HL-60 (cell line): Measurements from ENCODE around the gene PCNX2.

ENCODE experiments used
- DNase-seq, 2 experiments: peaks; one replicate each; pipeline ENCODE4 v3.0.0-alpha.2; 2010 to 2020; ENCODE audit warnings: low read depth in 1 of 2, low spot score in 1 of 2
- H3K27ac ChIP-seq: fragments of 250-450 bp; sonication (Bioruptor Pico); replicated peaks from 2 replicates; pipeline ENCODE4 v1.5.1; 2020; ENCODE audit warnings: mild to moderate bottlenecking, moderate library complexity
- H3K27me3 ChIP-seq: fragments of 250-450 bp; sonication (Bioruptor Pico); 2 replicates; pipeline ENCODE4 v1.5.1; 2021; ENCODE audit warnings: mild to moderate bottlenecking, moderate library complexity; ENCODE audit not compliant: insufficient read depth, poor library complexity, severe bottlenecking
- H3K4me3 ChIP-seq: replicated peaks from 2 replicates; pipeline ENCODE4 v1.5.1; 2011; ENCODE audit warnings: mild to moderate bottlenecking, control low read depth, low read length; ENCODE audit not compliant: insufficient read depth
- CTCF ChIP-seq: IDR thresholded peaks from one replicate; pipeline ENCODE4 v1.5.1; 2011; ENCODE audit warnings: low read length, control low read depth, inconsistent platforms; ENCODE audit not compliant: insufficient read depth
- GABPA ChIP-seq: IDR thresholded peaks from 2 replicates; pipeline ENCODE4 v1.6.1; 2012; ENCODE audit warnings: low read depth
- POLR2AphosphoS5 ChIP-seq: IDR thresholded peaks from 2 replicates; pipeline ENCODE4 v1.6.1; 2012; ENCODE audit warnings: low read depth
- REST ChIP-seq: IDR thresholded peaks from 2 replicates; pipeline ENCODE4 v1.6.1; 2012; ENCODE audit warnings: low read depth; ENCODE audit not compliant: insufficient replicate concordance
- SPI1 ChIP-seq: IDR thresholded peaks from 2 replicates; pipeline ENCODE4 v1.6.1; 2012; ENCODE audit warnings: low read depth, mild to moderate bottlenecking, borderline replicate concordance
- long read RNA-seq: library from polyadenylated mRNA; unstranded; transcript quantifications from one replicate; pipeline ENCODE4 v2.0.0, GENCODE V29; 2020

Gene PCNX2, protein sequence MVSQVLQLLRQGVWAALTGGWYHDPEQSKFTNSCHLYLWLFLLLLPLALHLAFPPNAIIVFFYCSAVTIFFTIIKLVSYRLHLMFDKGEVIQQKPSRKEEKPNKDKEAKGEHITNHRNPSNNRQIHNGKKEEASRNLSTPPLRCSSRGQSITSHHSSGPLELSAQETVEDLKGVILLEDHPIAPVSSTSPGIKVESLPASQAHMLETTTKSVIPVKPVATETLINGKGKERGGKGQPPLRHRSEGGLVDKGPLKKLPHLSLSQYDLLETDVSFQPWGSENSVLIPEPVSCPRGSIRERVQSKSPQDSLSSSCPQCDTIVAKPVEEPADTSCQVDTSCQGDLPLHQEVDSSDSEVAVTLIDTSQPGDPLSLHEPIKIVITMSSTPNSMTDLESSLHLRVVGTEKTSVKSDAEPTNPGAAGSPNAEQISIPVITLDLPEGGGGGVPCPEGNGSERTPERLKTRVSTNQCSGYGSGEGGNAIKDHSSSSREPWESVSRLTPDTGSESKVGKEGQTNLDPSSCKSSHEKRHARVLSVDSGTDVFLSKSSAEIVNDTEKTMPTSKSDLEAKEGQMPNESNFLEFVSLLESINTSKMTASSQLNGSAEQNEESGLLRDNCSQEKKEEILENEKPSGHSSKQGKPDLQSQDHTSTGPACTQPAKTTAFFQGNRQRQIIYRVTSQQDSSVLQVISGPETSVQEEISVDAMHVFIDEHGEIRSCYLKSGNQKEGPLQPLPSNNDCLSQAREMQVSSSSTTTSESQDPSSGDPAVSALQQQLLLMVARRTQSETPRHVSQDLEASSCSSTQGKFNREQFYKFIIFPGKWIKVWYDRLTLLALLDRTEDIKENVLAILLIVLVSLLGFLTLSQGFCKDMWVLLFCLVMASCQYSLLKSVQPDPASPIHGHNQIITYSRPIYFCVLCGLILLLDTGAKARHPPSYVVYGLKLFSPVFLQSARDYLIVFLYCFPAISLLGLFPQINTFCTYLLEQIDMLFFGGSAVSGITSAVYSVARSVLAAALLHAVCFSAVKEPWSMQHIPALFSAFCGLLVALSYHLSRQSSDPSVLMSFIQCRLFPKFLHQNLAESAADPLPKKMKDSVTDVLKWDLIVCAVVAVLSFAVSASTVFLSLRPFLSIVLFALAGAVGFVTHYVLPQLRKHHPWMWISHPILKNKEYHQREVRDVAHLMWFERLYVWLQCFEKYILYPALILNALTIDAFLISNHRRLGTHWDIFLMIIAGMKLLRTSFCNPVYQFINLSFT (N-terminal part only)
- long read RNA-seq, partial matches to known transcripts = 1 of 3 reads
- long read RNA-seq, other reads (novel, unspliced or antisense) = 2 of 3 reads

GRCh38 chr1:233295237-233295974 lies at the start of gene PCNX2:
Gene PCNX2 (minus strand): TSS chr1:233295725. CDS start chr1:233295478, 247 bp downstream.
- Histone ChIP-seq H3K27me3 (no peaks in the 10 kb centered on the region), H3K4me3 (peak within 1 kb of the TSS; percentile 79), H3K27ac (no peak within 1 kb of the TSS)
- peak in 1 of 2 experiments; percentile 32 for DNase-seq
- TF ChIP-seq REST = no peak
- TF ChIP-seq SPI1 = no peak
- TF ChIP-seq GABPA = no peak
- TF ChIP-seq CTCF = no peak
- no peak for TF ChIP-seq POLR2AphosphoS5

DNA sequence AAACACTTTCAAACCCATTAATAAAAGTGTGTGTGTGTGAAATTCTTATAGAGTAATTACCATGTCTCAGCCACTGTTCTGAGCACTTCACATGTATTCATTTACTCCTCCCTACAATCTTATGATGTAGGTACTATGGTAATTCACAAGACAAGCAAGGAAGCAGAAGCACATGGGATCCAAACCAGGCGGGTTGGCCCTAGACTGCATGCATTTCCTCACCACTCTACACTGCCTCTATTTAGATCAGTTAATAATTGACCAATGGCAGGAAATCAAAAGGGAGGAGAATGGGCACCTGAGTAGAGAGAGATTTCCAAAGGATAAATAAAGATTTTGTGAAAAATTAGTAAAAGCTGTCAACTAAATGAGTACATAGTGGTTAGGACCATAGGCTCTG lies 47.7 kb upstream of the PCNX2 start:
- no peak overlapping the region for H3K27ac ChIP-seq
- TF ChIP-seq REST (no peak), POLR2AphosphoS5 (no peak), SPI1 (no peak), CTCF (no peak), GABPA (no peak)
- H3K4me3 ChIP-seq = no peak overlapping the region
- no peaks in the 10 kb centered on the region for H3K27me3 ChIP-seq
- no peak for DNase-seq

GRCh38 chr1:233342086-233342485 lies 46.6 kb upstream of the PCNX2 start:
- H3K27ac ChIP-seq = no peak overlapping the region
- H3K4me3 ChIP-seq = no peak overlapping the region
- H3K27me3 ChIP-seq = no peaks in the 10 kb centered on the region
- TF ChIP-seq POLR2AphosphoS5 = no peak
- TF ChIP-seq CTCF = no peak
- TF ChIP-seq REST = no peak
- TF ChIP-seq SPI1 = no peak
- TF ChIP-seq GABPA = no peak
- DNase-seq = no peak
